ENCODE data around the gene MDK.

MDK gene

GRCh38 chr11:46351606-46352005, 29.9 kb upstream of the MDK start (continued):
- TF ChIP-seq HOXD13 (CRISPR knock-in tag; IDR thresholded peaks at IDR 0.05; ENCODE audit: borderline replicate concordance) (no peak), ZNF621 (tag by site-specific recombination; IDR thresholded peaks at IDR 0.05) (no peak), ZNF76 (tag by site-specific recombination; IDR thresholded peaks at IDR 0.05; ENCODE audit: borderline replicate concordance, low read depth) (no peak), ZNF404 (tag by site-specific recombination; IDR thresholded peaks at IDR 0.05) (no peak), ZNF560 (tag by site-specific recombination; IDR thresholded peaks at IDR 0.05; ENCODE audit: borderline replicate concordance) (no peak)

DNA sequence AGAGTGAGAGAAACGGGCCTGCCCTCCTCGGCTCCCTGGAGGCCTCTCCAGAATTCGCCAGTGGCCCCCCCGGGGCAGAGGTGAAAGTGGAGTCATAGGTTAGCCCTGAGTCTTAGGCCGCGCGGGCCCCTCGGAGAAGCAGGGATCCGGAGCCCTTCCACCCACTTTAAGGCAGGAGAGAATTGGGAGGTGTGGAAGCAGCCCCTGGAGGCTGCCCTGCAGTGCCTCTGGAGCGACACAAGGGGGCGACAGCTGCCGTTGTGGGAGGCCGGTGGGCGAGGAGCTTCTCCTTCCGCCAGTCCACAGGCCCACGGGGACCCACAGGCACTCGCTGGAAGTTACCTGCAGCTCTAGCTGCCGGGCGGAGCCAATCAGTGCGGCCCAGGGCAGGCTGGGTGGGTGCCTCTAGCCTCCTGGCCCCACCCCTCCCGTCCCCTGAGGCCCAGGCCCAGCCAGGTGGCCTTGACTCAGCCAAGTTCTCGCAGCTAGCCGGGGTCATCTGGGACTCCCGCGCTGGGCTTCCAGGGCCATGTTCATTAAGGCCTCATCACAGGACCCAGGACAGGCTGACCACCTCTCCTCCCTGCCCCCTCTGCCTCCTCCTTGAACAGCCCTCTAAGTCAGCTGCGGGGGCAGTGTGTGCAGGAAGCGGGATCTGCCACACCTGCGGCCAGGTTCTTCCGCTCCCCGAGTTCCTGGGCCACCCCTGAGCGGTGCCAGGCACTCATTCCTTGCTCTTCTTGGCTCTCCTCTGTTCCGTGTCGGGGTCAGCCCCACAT, 29.2 kb upstream of the MDK start:
- peaks cover 0 to 26% of the 10 kb centered on the region in 2 experiments; a peak in 1 of 3 replicates for H3K36me3 ChIP-seq (ENCODE audit: control insufficient read depth in 2 of 2, insufficient read depth in 1 of 2, low read length in 2 of 2)
- ChIA-PET POLR2A (interaction anchor here (0.5 to 1.1 kb wide), 3 partner anchors 9 to 40 kb away, joined by 3 to 10 read pairs (median 5); partner anchors contain the start of gene CHRM4), CTCF (interaction anchor here (0.6 to 10.0 kb wide), 38 partner anchors 9 to 650 kb away, joined by 3 to 98 read pairs (median 4); partner anchors contain the start of genes CHRM4 and CREB3L1)
- H3K4me3 ChIP-seq (ENCODE audit: low read depth, low read length), result no peak overlapping the region
- H3K27ac ChIP-seq (ENCODE audit: extremely low read depth, low read depth, low read length), result no peak overlapping the region
- no peaks in the 10 kb centered on the region for H3K9me3 ChIP-seq (ENCODE audit: control insufficient read depth, insufficient read depth, low read depth, low read length)
- no peaks in the 10 kb centered on the region; the same call in 1 of the 2 replicates for H3K4me1 ChIP-seq (ENCODE audit: control insufficient read depth, insufficient read depth, low read length)
- TF ChIP-seq, protein P1, sequence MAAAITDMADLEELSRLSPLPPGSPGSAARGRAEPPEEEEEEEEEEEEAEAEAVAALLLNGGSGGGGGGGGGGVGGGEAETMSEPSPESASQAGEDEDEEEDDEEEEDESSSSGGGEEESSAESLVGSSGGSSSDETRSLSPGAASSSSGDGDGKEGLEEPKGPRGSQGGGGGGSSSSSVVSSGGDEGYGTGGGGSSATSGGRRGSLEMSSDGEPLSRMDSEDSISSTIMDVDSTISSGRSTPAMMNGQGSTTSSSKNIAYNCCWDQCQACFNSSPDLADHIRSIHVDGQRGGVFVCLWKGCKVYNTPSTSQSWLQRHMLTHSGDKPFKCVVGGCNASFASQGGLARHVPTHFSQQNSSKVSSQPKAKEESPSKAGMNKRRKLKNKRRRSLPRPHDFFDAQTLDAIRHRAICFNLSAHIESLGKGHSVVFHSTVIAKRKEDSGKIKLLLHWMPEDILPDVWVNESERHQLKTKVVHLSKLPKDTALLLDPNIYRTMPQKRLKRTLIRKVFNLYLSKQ (tag by site-specific recombination; IDR thresholded peaks at IDR 0.05; ENCODE audit: borderline replicate concordance), result no peak
- TF ChIP-seq ZEB2 (tag by site-specific recombination; IDR thresholded peaks at IDR 0.05) (no peak), ZNF311 (tag by site-specific recombination; IDR thresholded peaks at IDR 0.05; ENCODE audit: borderline replicate concordance) (no peak), ZBTB8A (tag by site-specific recombination; IDR thresholded peaks at IDR 0.05) (peak; percentile 68), SP3 (tag by site-specific recombination; IDR thresholded peaks at IDR 0.05) (peak; percentile 26; the same call in 1 of the 2 replicates), ZNF623 (tag by site-specific recombination; IDR thresholded peaks at IDR 0.05) (no peak), ZNF654 (tag by site-specific recombination; IDR thresholded peaks at IDR 0.05; ENCODE audit: low read depth) (peak; percentile 43), ZFHX2 (tag by site-specific recombination; conservative IDR thresholded peaks at IDR 0.05) (peak; percentile 78), KLF16 (tag by site-specific recombination; IDR thresholded peaks at IDR 0.05) (no peak), ZNF837 (tag by site-specific recombination; IDR thresholded peaks at IDR 0.05) (no peak), ZNF10 (tag by site-specific recombination; IDR thresholded peaks at IDR 0.05) (no peak), ZNF692 (tag by site-specific recombination; IDR thresholded peaks at IDR 0.05) (no peak), PRDM1 (tag by site-specific recombination; IDR thresholded peaks at IDR 0.05) (0 out of 2 replicates have a peak, but pooled peaks have one; percentile 19), ZBTB6 (tag by site-specific recombination; IDR thresholded peaks at IDR 0.05) (no peak), ZNF114 (tag by site-specific recombination; IDR thresholded peaks at IDR 0.05) (no peak), ZNF571 (tag by site-specific recombination; IDR thresholded peaks at IDR 0.05) (no peak), ZNF585B (tag by site-specific recombination; IDR thresholded peaks at IDR 0.05) (no peak), IKZF3 (tag by site-specific recombination; IDR thresholded peaks at IDR 0.05) (peak; percentile 30; the same call in 1 of the 2 replicates), ZFP69B (tag by site-specific recombination; IDR thresholded peaks at IDR 0.05) (peak; percentile 60)
- TF ChIP-seq, protein P2, sequence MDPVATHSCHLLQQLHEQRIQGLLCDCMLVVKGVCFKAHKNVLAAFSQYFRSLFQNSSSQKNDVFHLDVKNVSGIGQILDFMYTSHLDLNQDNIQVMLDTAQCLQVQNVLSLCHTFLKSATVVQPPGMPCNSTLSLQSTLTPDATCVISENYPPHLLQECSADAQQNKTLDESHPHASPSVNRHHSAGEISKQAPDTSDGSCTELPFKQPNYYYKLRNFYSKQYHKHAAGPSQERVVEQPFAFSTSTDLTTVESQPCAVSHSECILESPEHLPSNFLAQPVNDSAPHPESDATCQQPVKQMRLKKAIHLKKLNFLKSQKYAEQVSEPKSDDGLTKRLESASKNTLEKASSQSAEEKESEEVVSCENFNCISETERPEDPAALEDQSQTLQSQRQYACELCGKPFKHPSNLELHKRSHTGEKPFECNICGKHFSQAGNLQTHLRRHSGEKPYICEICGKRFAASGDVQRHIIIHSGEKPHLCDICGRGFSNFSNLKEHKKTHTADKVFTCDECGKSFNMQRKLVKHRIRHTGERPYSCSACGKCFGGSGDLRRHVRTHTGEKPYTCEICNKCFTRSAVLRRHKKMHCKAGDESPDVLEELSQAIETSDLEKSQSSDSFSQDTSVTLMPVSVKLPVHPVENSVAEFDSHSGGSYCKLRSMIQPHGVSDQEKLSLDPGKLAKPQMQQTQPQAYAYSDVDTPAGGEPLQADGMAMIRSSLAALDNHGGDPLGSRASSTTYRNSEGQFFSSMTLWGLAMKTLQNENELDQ (tag by site-specific recombination; IDR thresholded peaks at IDR 0.05; ENCODE audit: low read depth), result no peak
- TF ChIP-seq, protein P3, sequence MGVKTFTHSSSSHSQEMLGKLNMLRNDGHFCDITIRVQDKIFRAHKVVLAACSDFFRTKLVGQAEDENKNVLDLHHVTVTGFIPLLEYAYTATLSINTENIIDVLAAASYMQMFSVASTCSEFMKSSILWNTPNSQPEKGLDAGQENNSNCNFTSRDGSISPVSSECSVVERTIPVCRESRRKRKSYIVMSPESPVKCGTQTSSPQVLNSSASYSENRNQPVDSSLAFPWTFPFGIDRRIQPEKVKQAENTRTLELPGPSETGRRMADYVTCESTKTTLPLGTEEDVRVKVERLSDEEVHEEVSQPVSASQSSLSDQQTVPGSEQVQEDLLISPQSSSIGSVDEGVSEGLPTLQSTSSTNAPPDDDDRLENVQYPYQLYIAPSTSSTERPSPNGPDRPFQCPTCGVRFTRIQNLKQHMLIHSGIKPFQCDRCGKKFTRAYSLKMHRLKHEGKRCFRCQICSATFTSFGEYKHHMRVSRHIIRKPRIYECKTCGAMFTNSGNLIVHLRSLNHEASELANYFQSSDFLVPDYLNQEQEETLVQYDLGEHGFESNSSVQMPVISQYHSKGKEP (tag by site-specific recombination; IDR thresholded peaks at IDR 0.05), result no peak
- TF ChIP-seq, protein P4, sequence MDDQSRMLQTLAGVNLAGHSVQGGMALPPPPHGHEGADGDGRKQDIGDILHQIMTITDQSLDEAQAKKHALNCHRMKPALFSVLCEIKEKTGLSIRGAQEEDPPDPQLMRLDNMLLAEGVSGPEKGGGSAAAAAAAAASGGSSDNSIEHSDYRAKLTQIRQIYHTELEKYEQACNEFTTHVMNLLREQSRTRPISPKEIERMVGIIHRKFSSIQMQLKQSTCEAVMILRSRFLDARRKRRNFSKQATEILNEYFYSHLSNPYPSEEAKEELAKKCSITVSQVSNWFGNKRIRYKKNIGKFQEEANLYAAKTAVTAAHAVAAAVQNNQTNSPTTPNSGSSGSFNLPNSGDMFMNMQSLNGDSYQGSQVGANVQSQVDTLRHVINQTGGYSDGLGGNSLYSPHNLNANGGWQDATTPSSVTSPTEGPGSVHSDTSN (CRISPR knock-in tag; IDR thresholded peaks at IDR 0.05), result no peak
